HG03469 (cell line): ENCODE results near the gene P2RY6.

Experiments
- ATAC-seq: cut with Tn5 transposase; IDR thresholded peaks from one replicate; pipeline ENCODE4 v1.9.1; 2021; ENCODE audit warnings: mild to moderate bottlenecking, moderate library complexity, moderate number of reproducible peaks; ENCODE audit not compliant: unreplicated experiment

P2RY6 gene

DNA sequence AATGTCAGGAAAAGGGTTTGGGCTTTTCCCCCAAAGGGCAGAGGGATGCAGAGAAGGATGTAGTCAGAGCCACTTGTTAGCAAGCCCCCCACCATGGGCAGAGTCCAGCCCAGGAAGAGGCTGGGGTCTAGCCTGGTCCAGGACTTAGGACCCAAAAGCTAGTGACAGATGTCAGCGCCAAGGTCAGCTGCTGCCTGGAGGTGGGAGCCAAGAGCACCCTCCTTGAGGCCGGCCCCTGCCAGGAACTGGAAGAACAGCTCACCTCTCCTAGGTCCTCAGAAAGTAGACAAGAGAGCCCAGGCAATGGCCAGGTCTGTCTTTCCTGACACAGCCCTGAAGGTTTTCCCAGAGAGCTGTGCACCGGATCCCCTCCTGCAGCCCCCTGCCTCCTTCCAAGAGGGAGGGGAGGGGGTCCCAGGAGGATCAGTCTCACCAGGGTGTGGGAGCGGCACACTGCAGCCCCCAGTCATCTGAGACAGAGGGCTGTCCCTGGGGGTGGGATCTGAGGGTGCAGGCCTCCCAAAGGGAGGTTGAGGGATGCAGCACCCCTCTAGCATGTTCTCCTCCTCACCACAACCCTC is 21.3 kb downstream of the P2RY6 start:
- no peak for ATAC-seq

DNA sequence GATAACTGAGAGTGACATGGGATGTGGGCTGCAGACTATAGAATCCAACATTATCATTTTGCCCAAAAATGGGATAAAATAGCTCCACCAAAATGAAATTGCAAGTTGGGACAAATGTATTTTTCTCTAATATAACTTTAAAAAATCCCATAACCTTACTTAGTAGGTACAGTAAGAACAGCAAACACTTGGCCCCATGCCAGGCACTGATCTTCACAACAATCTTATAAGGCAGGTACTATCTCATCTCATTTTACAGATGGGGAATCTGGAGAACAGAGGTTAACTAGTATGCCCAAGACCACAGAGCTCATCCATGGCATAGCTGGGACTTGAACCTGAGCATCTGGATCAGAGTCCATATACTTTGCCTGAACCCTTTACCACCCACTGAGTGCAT is 22.5 kb downstream of the P2RY6 start:
- ATAC-seq = no peak

DNA sequence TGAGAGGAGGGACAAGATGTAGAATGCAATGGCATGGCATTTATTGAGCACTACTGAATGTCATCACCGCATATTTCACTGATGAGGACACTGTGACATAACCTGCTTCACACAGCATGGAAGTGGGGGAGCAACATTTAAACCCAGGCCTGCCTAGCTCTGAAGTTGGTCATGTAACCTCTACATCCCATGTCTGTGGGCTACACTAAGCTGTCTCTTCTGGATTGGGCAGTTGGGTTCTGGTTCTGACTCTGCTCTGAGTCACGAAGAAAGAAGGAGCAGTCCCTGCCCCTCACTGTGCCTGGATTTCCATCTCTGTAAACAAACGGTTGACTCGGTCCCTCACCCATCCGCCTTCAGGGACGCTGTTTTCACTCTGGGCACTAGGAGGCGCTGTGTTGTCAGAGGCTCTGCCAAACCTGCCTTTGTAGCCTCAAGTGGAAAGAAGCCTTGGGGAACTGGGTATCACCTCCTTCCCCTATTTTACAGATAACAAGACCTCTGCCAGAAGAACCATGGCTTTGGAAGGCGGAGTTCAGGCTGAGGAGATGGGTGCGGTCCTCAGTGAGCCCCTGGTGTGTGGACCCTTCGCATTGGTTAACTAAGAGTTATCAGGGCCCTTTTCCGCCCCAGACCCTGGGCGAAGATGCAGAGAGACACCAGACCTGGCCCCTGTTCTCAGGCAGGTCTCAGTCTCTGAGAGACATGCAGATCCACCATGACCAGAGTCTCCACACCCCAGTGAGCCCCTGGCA is 23.3 kb downstream of the P2RY6 start:
- ATAC-seq = no peak

DNA sequence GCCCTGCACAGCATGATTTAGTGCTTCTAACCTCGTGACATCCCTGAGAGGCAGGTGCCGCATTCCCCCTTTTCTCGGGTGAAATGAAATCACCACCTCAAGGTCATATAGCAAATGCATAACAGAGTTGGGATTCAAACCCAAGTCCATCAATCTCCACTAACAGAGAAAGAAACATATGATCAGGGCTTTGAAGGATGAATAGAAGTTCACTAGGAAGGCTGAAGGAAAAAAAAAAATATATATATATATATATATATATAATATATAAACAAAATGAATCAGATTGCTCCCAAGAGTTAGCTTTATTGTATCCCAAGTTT is 23.8 kb downstream of the P2RY6 start:
- no peak for ATAC-seq

DNA sequence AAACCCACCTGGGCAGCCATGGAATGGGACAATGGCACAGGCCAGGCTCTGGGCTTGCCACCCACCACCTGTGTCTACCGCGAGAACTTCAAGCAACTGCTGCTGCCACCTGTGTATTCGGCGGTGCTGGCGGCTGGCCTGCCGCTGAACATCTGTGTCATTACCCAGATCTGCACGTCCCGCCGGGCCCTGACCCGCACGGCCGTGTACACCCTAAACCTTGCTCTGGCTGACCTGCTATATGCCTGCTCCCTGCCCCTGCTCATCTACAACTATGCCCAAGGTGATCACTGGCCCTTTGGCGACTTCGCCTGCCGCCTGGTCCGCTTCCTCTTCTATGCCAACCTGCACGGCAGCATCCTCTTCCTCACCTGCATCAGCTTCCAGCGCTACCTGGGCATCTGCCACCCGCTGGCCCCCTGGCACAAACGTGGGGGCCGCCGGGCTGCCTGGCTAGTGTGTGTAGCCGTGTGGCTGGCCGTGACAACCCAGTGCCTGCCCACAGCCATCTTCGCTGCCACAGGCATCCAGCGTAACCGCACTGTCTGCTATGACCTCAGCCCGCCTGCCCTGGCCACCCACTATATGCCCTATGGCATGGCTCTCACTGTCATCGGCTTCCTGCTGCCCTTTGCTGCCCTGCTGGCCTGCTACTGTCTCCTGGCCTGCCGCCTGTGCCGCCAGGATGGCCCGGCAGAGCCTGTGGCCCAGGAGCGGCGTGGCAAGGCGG is 24.5 kb downstream of the P2RY6 start:
- no peak for ATAC-seq

DNA sequence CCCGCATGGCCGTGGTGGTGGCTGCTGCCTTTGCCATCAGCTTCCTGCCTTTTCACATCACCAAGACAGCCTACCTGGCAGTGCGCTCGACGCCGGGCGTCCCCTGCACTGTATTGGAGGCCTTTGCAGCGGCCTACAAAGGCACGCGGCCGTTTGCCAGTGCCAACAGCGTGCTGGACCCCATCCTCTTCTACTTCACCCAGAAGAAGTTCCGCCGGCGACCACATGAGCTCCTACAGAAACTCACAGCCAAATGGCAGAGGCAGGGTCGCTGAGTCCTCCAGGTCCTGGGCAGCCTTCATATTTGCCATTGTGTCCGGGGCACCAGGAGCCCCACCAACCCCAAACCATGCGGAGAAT is 25.1 kb downstream of the P2RY6 start:
- ATAC-seq = no peak

DNA sequence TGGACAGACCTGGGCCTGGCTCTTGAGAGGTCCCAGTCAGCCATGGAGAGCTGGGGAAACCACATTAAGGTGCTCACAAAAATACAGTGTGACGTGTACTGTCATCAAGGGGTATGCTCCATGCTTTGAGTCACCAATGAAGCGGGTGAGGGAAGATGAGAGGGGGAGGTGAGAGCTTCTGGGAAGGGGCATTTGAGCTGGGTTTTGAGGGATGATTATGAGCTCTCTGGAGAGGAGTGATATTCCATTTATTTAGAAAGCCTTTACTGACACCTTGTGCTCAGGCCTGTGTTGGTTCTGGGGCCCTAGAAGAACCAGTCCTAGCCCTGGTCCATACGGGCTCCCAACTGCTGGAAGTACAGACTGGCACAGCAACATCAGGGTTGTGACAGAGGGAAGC is 25.6 kb downstream of the P2RY6 start:
- no peak for ATAC-seq

DNA sequence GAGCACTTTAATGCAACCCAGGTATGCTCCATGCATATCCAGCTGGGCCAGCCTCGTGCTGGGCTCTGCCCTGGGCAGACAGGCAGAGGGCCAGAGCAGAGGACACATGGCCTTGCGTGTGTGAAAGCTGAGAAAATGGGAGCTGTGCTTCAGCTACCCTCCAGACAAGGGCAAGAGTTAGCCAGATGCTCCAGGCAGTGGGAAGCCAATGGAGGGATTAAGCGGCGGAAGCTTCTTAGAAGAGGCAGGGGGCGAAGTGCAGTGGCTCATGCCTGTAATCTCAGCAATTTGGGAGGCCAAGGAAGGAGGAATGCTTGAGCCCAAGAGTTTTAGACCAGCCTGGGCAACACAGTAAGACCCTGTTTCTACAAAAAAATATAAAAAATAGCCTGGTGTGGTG is 26.1 kb downstream of the P2RY6 start:
- no peak for ATAC-seq

DNA sequence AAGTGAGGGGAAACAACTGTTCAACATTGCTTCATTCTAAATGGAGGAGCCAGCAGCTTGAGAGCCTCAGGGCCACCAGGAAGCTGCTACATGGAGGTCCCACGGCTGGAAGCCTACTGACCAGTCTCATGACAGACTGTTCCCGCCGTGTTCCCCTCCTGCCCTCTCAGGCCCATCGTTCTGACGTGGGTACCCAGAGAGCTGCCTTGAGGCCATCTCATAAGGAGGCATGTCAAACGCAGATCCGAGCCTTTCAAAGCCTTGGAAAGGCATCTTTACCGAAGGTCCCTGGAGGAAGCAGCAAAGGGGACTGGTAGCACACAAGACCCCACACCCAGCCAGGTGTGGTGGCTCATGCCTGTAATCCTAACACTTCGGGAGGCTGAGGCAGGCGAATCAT is 27.6 kb downstream of the P2RY6 start:
- no peak for ATAC-seq

DNA sequence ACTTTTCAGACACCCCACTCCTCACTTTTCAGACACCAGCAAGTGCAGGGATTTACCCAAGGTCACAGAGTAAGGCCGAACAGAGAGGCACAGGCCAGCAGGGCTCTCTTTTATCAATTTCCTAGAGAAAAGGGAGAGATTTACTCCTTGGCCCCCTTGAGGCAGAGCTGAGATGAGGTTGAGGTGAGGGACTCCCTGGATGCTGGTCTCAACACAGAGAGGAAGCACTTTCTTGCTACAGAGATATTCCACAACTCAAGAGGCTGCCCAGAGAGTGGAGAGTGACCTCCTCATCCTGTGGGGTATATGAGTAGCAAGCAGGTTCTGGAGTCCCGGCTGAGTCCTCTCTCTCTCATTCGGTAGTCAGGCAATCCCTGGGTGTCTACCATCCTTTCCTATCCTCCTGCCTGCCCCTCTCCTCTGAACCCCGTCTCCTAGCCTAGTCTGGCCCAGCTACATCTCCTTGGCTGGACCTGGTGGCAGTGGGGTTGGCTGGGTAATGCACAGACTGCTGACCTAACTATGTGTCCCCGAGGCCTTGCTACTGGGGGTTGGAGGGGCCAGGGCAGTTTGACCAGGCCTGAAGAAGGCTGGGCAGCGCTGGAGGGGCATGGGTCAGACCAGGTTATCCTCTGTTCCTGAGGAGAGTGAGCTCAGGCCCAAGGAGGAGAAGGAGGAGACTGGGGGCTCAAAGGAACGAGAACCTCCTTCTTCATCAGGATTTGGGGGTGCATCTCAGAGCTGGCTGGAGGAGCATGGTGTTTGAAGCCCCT is 34.1 kb downstream of the P2RY6 start:
- no peak for ATAC-seq

DNA sequence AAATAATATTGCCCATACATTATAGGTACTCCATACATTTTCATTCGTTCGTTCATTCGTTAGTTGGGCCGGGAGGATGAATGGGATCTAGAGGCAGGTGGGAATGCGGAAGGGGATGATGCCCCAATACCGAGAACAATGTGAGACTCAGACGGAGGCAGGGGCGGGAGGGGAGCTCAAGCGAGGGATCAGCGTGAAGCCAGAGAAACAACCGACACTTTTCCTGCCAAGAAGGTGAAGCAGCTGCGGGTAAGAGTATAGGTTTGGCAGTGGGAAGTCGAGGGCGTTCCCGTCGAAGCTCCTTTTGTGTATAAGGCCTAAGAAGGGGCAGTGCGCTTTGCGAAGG is 34.8 kb downstream of the P2RY6 start:
- no peak for ATAC-seq

DNA sequence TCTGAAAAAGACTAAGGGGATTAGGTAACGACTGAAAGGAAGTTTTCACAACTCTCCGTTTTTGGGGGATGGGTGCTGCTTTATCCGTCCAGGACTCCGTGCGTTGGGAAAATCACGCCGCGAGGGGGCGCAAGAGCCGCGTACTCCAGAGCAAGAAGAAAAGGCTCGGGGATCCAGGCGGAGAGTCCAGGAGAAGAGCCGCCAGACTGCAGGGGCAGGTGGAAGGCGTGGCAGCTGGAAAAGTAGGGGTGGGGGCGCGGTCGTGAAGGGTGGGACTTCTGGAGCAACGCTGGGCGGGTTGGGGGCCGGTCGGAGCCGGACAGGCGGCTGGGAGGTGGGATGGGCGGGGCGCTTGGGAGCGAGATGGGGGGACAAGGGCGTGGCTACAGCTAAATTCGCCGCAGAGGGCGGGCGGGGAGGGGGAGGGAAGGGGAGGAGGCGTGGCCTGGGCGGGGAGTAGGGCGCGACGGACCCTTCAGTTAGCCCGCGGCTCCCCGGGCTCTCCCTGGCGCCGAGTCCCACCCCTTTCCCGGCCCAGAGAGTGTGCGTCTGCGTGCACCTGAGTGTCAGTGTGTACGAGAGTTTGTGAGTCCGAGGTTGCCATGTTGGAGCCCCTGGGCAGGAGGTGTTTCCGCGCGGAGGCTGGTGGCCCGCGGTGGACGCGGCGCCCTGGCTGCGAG is 35.3 kb downstream of the P2RY6 start:
- ATAC-seq = no peak

DNA sequence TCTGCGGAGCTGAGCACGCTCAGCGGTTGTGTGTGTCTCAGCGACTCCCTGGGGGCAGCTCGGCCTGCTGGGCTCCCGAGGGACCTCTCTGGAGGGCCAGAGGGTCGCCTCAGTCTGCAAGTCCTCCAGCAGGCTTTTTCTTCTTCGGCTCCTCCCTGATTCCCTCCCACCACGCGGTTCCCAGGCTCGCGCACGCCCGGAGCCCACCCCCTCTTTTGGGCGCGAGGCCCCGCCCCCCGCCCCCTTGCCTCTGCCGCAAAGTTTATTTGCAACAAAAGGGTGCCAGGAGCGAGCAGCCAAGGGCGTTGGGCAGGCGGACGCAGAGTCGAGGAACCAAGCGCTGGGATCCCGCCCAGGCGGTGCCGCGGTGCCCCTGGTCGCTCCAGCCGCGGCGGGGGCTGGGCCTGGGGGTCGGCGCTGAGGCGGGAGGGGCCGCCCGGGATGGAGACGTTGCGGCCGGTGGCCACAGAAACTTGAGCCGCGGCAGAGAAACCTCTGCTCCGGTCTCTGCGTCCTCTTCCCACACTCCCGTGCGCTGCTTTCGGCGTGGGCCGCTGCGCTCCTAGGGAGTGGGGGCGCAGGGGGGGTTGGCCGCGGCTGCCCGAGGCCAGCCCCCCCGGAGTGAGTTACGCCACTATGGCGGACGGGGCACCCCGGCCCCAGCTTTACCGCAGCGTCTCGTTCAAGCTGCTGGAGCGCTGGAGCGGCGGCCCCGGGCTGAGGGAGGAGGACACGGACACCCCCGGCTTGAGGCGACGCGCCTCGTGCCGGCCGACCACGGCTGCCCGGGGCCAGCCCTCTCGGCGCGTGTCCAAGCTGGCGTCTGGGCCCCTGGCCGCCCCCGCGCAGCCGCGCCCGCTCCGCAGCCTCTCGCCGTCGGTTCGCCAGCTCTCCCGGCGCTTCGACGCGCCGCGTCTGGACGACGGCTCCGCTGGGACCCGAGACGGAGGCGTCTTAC is 36.1 kb downstream of the P2RY6 start, which contains the start of gene ARHGEF17:
Gene ARHGEF17, plus strand, starts transcription at position 274 of the 958 bp plus-strand sequence. Its CDS starts 363 bp downstream, at position 637.
- no peak for ATAC-seq

DNA sequence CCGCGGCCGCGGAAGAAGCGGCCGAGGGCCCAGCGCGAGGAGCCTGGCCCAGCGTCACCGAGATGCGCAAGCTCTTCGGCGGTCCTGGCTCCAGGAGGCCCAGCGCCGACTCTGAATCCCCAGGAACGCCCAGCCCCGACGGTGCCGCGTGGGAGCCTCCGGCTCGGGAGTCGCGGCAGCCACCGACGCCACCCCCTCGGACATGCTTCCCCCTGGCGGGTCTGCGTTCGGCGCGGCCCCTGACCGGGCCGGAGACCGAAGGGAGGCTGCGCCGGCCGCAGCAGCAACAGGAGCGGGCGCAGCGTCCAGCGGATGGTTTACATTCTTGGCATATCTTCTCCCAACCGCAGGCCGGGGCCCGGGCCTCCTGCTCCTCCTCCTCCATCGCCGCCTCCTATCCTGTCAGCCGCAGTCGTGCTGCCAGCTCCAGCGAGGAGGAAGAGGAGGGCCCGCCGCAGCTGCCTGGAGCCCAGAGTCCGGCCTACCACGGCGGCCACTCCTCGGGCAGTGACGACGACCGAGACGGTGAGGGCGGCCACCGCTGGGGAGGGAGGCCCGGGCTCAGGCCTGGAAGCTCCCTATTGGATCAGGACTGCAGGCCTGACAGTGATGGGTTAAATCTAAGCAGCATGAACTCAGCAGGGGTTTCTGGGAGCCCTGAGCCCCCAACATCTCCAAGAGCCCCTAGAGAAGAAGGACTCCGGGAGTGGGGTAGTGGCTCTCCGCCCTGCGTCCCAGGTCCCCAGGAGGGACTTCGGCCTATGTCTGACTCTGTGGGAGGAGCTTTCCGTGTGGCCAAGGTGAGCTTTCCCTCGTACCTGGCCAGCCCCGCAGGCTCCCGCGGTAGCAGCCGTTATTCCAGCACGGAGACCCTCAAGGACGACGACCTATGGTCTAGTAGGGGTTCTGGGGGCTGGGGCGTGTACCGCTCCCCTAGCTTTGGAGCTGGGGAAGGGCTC is 37.1 kb downstream of the P2RY6 start:
- no peak for ATAC-seq

DNA sequence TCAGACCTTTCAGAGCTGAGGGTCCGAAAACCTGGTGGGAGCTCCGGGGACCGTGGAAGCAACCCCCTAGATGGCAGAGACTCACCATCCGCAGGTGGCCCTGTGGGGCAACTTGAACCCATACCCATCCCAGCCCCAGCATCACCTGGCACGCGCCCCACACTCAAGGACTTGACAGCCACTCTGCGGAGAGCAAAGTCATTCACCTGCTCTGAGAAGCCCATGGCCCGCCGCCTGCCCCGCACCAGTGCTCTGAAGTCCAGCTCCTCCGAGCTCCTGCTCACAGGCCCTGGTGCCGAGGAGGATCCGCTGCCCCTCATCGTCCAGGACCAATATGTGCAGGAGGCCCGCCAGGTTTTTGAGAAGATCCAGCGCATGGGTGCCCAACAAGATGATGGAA is 37.9 kb downstream of the P2RY6 start:
- ATAC-seq = no peak

DNA sequence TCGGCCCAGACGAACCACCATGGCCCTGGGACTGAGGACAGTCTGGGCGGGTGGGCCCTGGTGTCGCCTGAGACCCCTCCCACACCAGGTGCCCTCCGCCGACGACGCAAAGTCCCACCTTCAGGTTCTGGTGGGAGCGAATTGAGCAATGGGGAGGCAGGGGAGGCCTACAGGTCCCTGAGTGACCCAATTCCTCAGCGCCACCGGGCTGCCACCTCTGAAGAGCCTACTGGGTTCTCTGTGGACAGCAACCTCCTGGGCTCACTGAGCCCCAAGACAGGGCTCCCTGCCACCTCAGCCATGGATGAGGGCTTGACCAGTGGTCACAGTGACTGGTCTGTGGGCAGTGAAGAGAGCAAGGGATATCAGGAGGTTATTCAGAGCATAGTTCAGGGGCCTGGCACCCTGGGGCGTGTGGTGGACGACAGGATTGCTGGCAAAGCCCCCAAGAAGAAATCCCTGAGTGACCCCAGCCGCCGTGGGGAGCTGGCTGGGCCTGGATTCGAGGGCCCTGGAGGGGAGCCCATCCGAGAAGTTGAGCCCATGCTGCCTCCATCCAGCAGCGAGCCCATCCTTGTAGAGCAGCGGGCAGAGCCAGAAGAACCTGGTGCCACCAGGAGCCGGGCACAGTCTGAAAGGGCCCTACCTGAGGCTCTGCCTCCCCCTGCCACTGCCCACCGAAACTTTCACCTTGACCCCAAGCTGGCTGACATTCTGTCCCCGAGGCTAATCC is 38.7 kb downstream of the P2RY6 start:
- no peak for ATAC-seq

DNA sequence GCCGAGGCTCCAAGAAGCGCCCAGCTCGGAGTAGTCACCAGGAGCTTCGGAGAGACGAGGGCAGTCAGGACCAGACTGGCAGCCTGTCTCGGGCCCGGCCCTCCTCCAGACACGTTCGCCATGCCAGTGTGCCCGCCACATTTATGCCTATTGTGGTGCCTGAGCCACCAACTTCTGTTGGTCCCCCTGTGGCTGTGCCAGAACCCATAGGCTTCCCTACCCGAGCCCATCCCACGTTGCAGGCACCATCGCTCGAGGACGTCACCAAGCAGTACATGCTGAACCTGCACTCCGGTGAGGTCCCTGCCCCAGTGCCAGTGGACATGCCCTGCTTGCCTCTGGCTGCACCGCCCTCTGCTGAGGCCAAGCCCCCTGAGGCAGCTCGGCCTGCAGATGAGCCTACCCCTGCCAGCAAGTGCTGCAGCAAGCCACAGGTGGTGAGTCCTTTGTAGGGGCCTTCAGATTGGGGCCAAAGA is 39.3 kb downstream of the P2RY6 start:
- no peak for ATAC-seq

DNA sequence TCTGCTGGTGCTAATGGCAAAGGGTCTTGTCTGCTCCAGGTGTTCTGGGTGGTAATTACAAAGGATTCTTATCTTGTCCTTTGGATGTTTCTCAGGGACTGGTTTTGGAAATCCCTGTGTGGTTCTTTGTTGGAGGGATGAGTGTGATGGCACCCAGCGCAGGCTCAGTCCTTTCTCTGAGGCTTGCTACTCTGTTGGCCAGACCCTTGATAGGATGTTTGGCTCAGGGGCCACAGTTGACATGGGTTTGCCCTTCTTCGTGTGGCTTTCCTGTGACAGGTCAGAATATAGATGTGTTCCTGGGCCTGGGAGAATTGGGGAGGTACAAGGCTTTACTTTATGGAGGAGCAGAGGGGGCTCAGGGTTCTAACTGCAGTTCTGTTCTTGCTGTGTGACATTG is 39.9 kb downstream of the P2RY6 start:
- no peak for ATAC-seq
